Gastrocnemius medialis (tissue), 4 donors: Measurements from ENCODE around the gene SHC1. TPM values are rescaled to one million over a fixed set of nuclear protein-coding genes. Genes with fewer than 3 reads are reported as not detected.
"Not testable (repeated sequence)": the region's sequence is repeated elsewhere in the genome, so short reads cannot be mapped to it uniquely, and the experiment has no call there.

Experiments
- ATAC-seq, 2 donors: fragments of 150-250 bp; one replicate each; pipeline ENCODE4 v1.9.1; 2016
- DNase-seq, 2 donors: peaks; one replicate each; pipeline ENCODE4 v3.0.0-alpha.2; 2019
- H3K27ac ChIP-seq, 4 donors: fragments of 200-600 bp; sonication (generic); 1 replicate in 1 of 4; 2 replicates in 3 of 4; pipeline ENCODE4 v1.5.1; 2016 to 2018; ENCODE audit warnings: mild to moderate bottlenecking in 2 of 4, moderate library complexity in 1 of 4
- H3K27me3 ChIP-seq, 3 donors: fragments of 200-600 bp; sonication (generic) in 2 of 3; 1 replicate in 1 of 3; 2 replicates in 2 of 3; pipeline versions ENCODE4 v1.5.1 to v1.6.0; 2016 to 2019; ENCODE audit warnings: mild to moderate bottlenecking in 1 of 3, moderate library complexity in 1 of 3
- H3K36me3 ChIP-seq, 2 donors: fragments of 200-600 bp; sonication (generic) in 1 of 2; one replicate each; pipeline ENCODE4 v1.5.1; 2017 to 2018
- H3K4me1 ChIP-seq, 2 donors: fragments of 200-600 bp; sonication (generic) in 1 of 2; one replicate each; pipeline ENCODE4 v1.5.1; 2016 to 2017; ENCODE audit warnings: mild to moderate bottlenecking in 2 of 2
- H3K4me3 ChIP-seq, 4 donors: fragments of 200-600 bp; sonication (generic) in 3 of 4; 1 replicate in 1 of 4; 2 replicates in 3 of 4; pipeline ENCODE4 v1.5.1; 2016 to 2019; ENCODE audit warnings: mild to moderate bottlenecking in 2 of 4
- H3K9me3 ChIP-seq, 3 donors: fragments of 200-600 bp; sonication (generic) in 2 of 3; 1 replicate in 1 of 3; 2 replicates in 2 of 3; pipeline ENCODE4 v1.5.1; 2016 to 2019
- CTCF ChIP-seq, 5 experiments: fragments of 450-650 bp in 3 of 5; fragments of 200-600 bp in 2 of 5; sonication (generic) in 2 of 5; IDR thresholded peaks in 4 of 5; conservative IDR thresholded peaks in 1 of 5; 1 replicate in 4 of 5; 2 replicates in 1 of 5; pipeline ENCODE4 v1.5.1; 2016 to 2019; ENCODE audit warnings: antibody characterized with exemption in 5 of 5, mild to moderate bottlenecking in 3 of 5, moderate library complexity in 3 of 5
- POLR2A ChIP-seq, 2 donors: fragments of 450-650 bp; IDR thresholded peaks; one replicate each; pipeline ENCODE4 v1.6.1; 2017; ENCODE audit warnings: antibody characterized with exemption in 2 of 2, mild to moderate bottlenecking in 2 of 2, moderate library complexity in 2 of 2
- in situ Hi-C, 4 donors: fragments of 200-750 bp; cut with MboI; loops; one replicate each; pipeline versions ENCODE4 v1.15.0 to v1.8.0; 2017; ENCODE audit warnings: low sequenced_read_pairs in 4 of 4
- intact Hi-C: fragments of 100-400 bp; cut with DNase I; formaldehyde crosslinking; loops from one replicate; pipeline ENCODE4 v1.15.1; 2023; ENCODE audit warnings: low total_unique reads
- total RNA-seq, 4 donors: library from RNA; depleted of rRNA; stranded (reverse); fragments of >200 nt; gene quantifications; one replicate each; pipeline versions ENCODE4 v1.1.0 to v1.2.3, GENCODE V29; 2016

Gene SHC1
- total RNA-seq, 4 donors from 2014 or later = 27.4 to 135 (median 54.9) TPM

DNA sequence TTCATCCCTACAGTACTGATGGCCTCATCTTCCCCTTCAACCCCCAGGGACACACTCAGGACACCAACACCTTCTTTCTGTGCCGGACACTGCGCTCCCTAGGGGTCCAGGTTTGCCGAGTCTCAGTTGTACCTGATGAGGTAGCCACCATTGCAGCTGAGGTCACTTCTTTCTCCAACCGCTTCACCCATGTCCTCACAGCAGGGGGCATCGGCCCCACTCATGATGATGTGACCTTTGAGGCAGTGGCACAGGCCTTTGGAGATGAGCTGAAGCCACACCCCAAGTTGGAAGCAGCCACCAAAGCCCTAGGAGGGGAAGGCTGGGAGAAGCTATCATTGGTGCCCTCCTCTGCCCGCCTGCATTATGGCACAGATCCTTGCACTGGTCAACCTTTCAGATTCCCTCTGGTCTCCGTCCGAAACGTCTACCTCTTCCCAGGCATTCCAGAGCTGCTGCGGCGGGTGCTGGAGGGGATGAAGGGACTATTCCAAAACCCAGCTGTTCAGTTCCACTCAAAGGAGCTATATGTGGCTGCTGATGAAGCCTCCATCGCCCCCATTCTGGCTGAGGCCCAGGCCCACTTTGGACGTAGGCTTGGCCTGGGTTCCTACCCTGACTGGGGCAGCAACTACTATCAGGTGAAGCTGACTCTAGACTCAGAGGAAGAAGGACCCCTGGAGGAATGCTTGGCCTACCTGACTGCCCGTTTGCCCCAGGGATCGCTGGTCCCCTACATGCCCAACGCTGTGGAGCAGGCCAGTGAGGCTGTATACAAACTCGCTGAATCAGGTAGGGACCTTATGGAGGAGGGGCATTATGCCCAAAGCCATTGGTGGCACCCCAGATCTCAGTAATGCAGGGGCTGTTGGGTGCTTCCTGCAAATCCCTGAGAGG is 17.8 kb upstream of the SHC1 start:
- in situ Hi-C loops = no loop called here
- no peaks in the 10 kb centered on the region for H3K9me3 ChIP-seq
- intact Hi-C loops = no loop called here
- TF ChIP-seq POLR2A (IDR thresholded peaks at IDR 0.05) (no peak), CTCF (IDR thresholded peaks at IDR 0.05 in 4 of 5, conservative IDR thresholded peaks at IDR 0.05 in 1 of 5) (no peak)
- H3K27me3 ChIP-seq = no peaks in the 10 kb centered on the region
- no peak overlapping the region for H3K4me3 ChIP-seq
- H3K27ac ChIP-seq = no peak overlapping the region
- ATAC-seq (no peak), DNase-seq (no peak)
- peaks cover 7 to 24% of the 10 kb centered on the region in 2 donors for H3K4me1 ChIP-seq
- peaks cover 0 to 33% of the 10 kb centered on the region in 2 donors for H3K36me3 ChIP-seq

DNA sequence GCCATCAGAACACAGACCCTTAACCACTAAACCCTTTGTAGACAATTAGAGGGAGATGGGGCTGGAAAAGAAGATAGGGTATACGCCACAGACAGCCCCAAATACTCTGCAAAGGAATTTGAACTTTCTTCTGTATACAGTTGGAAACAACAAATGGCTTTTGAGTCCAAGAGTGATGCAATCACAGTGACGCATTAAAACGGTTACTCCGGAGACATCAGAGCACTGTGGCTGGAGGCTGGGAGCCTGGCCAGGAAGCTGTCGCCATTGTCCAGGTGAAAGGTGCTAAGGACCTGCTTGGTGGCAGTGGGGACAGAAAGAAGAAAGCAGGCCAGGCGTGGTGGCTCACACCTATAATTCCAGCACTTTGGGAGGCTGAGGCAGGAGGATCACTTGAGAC is 16.8 kb upstream of the SHC1 start:
- H3K27ac ChIP-seq = peak overlapping the region in 1 of 4 donors; percentile 6
- DNase-seq = peak in 1 of 2 donors; percentile 38

GRCh38 chr1:154986736-154987135 is 16.2 kb upstream of the SHC1 start:
- H3K9me3 ChIP-seq, H3K4me3 ChIP-seq, in situ Hi-C loops, DNase-seq, H3K27me3 ChIP-seq, intact Hi-C loops, ATAC-seq: not testable (repeated sequence)
- peaks cover 14 to 31% of the 10 kb centered on the region in 2 donors for H3K4me1 ChIP-seq
- H3K27ac ChIP-seq = peak overlapping the region in 1 of 4 donors; percentile 6
- peaks cover 0 to 33% of the 10 kb centered on the region in 2 donors for H3K36me3 ChIP-seq

More for the DNA sequence above, 16.8 kb upstream of the SHC1 start:
- ATAC-seq = no peak
- Histone ChIP-seq H3K4me1 (peaks cover 12 to 29% of the 10 kb centered on the region in 2 donors), H3K4me3 (no peak overlapping the region), H3K27me3 (no peaks in the 10 kb centered on the region), H3K9me3 (no peaks in the 10 kb centered on the region), H3K36me3 (peaks cover 0 to 33% of the 10 kb centered on the region in 2 donors)
- no peak for TF ChIP-seq POLR2A (IDR thresholded peaks at IDR 0.05)
- intact Hi-C loops (no loop called here), in situ Hi-C loops (no loop called here)

GRCh38 chr1:154983776-154984466 is 13.4 kb upstream of the SHC1 start:
- Histone ChIP-seq H3K4me3 (peak overlapping the region; percentile 83 to 86 (median 84)), H3K27me3 (no peaks in the 10 kb centered on the region), H3K36me3 (peaks cover 0 to 16% of the 10 kb centered on the region in 2 donors), H3K9me3 (no peaks in the 10 kb centered on the region), H3K27ac (peak overlapping the region; percentile 78 to 91 (median 89)), H3K4me1 (peaks cover 14 to 29% of the 10 kb centered on the region in 2 donors)
- no peak for TF ChIP-seq CTCF (IDR thresholded peaks at IDR 0.05 in 4 of 5, conservative IDR thresholded peaks at IDR 0.05 in 1 of 5)
- TF ChIP-seq POLR2A (IDR thresholded peaks at IDR 0.05) = no peak
- DNase-seq (no peak), ATAC-seq (no peak)
- in situ Hi-C loops (no loop called here), intact Hi-C loops (loop anchor here (1.0 to 2.0 kb wide), 2 partner anchors 10 to 17 kb away; partner anchors contain the start of gene CKS1B)

GRCh38 chr1:154982897-154983648 is 12.5 kb upstream of the SHC1 start, which contains the start of gene FLAD1:
Gene FLAD1 (plus strand): TSS chr1:154983344. CDS start chr1:154983695, 351 bp downstream.
- Histone ChIP-seq H3K9me3 (no peaks in the 10 kb centered on the region), H3K27ac (peak within 1 kb of the TSS; percentile 78 to 91 (median 89)), H3K27me3 (no peaks in the 10 kb centered on the region), H3K36me3 (peaks cover 0 to 8% of the 10 kb centered on the region in 2 donors), H3K4me1 (peaks cover 14 to 27% of the 10 kb centered on the region in 2 donors), H3K4me3 (peak within 1 kb of the TSS; percentile 83 to 86 (median 84))
- intact Hi-C loops (loop anchor here (1.0 to 2.0 kb wide), 2 partner anchors 9 to 18 kb away; partner anchors contain the start of gene CKS1B), in situ Hi-C loops (no loop called here)
- TF ChIP-seq CTCF (IDR thresholded peaks at IDR 0.05 in 4 of 5, conservative IDR thresholded peaks at IDR 0.05 in 1 of 5) (peak in 1 of 5 experiments; percentile 27), POLR2A (IDR thresholded peaks at IDR 0.05) (peak; percentile 44 to 56)
- peak; percentile 100 for ATAC-seq
- peak; percentile 98 to 99 for DNase-seq
